K562 (cell line): ENCODE data around the gene SETD7. TPM values are rescaled to one million over a fixed set of nuclear protein-coding genes. Genes with fewer than 3 reads are reported as not detected.

ENCODE experiments used
- DDX20 ChIP-seq: fragments of 450-650 bp; IDR thresholded peaks from 2 replicates; pipeline ENCODE4 v1.6.1; 2016; ENCODE audit warnings: missing genetic modification characterization, low read depth, mild to moderate bottlenecking, missing compliant biosample characterization, moderate library complexity
- EZH2 ChIP-seq: IDR thresholded peaks from 2 replicates; pipeline ENCODE4 v1.6.1; 2012; ENCODE audit warnings: low read depth, mild to moderate bottlenecking, inconsistent platforms, low read length, borderline replicate concordance
- OTX1 ChIP-seq: fragments of 450-650 bp; formaldehyde crosslinking; IDR thresholded peaks from 2 replicates; pipeline ENCODE4 v1.4.0; 2022; ENCODE audit warnings: mild to moderate bottlenecking
- PML ChIP-seq: IDR thresholded peaks from 2 replicates; pipeline ENCODE4 v1.6.1; 2012; ENCODE audit warnings: low read length, inconsistent platforms
- SIRT6 ChIP-seq: IDR thresholded peaks from one replicate; pipeline ENCODE4 v1.6.1; 2012; ENCODE audit warnings: low read depth, mild to moderate bottlenecking, control low read depth, inconsistent platforms, low read length, moderate library complexity
- SREBF2 ChIP-seq: sonication (generic); formaldehyde crosslinking; IDR thresholded peaks from 2 replicates; pipeline ENCODE4 v1.4.0; 2020; ENCODE audit warnings: mild to moderate bottlenecking, missing genetic modification reagents
- ZBED1 ChIP-seq: IDR thresholded peaks from 2 replicates; pipeline ENCODE4 v1.6.1; 2014
- ZNF274 ChIP-seq: IDR thresholded peaks from 2 replicates; pipeline ENCODE4 v1.6.1; 2011; ENCODE audit warnings: low read depth, mild to moderate bottlenecking, low read length, moderate library complexity, borderline replicate concordance
- ZNF408 ChIP-seq: fragments of 250-450 bp; sonication (Bioruptor Pico); IDR thresholded peaks from 2 replicates; pipeline ENCODE4 v1.4.0; 2020; ENCODE audit warnings: low read depth, mild to moderate bottlenecking, moderate library complexity
- ZNF551 ChIP-seq: fragments of 250-450 bp; sonication (Bioruptor Pico); IDR thresholded peaks from 2 replicates; pipeline ENCODE4 v1.5.0; 2021; ENCODE audit warnings: mild to moderate bottlenecking, moderate library complexity
- polyA plus RNA-seq, 8 experiments: library from polyadenylated mRNA; depleted of rRNA in 4 of 8; stranded (reverse) in 5 of 8; unstranded in 3 of 8; fragments of >200 nt; fragmentation: Nextera tagmentation in 2 of 8; fragmentation: Illumina TruSeq in 1 of 8; extraction: Ambion mirVana in 2 of 8; extraction: Trizol in 1 of 8; gene quantifications; 2 replicates each; pipeline versions ENCODE4 v1.2.1 to v1.2.3, GENCODE V29; 2011 to 2014; ENCODE audit warnings: inconsistent platforms in 1 of 8, missing spikeins in 1 of 8
- total RNA-seq, 7 experiments: library from RNA; depleted of rRNA in 6 of 7; stranded (reverse); fragments of >200 nt in 6 of 7; fragmentation: Illumina TruSeq in 2 of 7; extraction: Trizol in 2 of 7; gene quantifications; 2 replicates each; pipeline versions ENCODE4 v1.2.1 to v1.2.3, GENCODE V29; 2011 to 2021; ENCODE audit warnings: low replicate concordance in 1 of 7
- TF ChIP-seq, protein P1 (sequence below): fragments of 250-450 bp; sonication (Bioruptor Pico); IDR thresholded peaks from 2 replicates; pipeline ENCODE4 v1.5.0; 2020; ENCODE audit warnings: mild to moderate bottlenecking, borderline replicate concordance
- TF ChIP-seq, protein P2 (sequence below): fragments of 450-650 bp; formaldehyde crosslinking; IDR thresholded peaks from 2 replicates; pipeline ENCODE4 v1.4.0; 2022; ENCODE audit warnings: mild to moderate bottlenecking, moderate library complexity
- TF ChIP-seq, protein P3 (sequence below): sonication (generic); formaldehyde crosslinking; IDR thresholded peaks from 2 replicates; pipeline ENCODE4 v1.8.0; 2023; ENCODE audit warnings: mild to moderate bottlenecking, missing genetic modification reagents
- TF ChIP-seq, protein P4 (sequence below), 2 experiments: IDR thresholded peaks; 2 replicates each; pipeline ENCODE4 v1.6.1; 2012; ENCODE audit warnings: improper control_type of control experiment in 2 of 2, low read depth in 2 of 2, low read length in 2 of 2, borderline replicate concordance in 1 of 2

The SETD7 gene
- total and polyA plus RNA-seq, 9 of the 15 experiments (the other 6 are each of a cell fraction or from before 2014, with no cell fraction given) = 0.37 to 2.4 (median 1.7) TPM

DNA sequence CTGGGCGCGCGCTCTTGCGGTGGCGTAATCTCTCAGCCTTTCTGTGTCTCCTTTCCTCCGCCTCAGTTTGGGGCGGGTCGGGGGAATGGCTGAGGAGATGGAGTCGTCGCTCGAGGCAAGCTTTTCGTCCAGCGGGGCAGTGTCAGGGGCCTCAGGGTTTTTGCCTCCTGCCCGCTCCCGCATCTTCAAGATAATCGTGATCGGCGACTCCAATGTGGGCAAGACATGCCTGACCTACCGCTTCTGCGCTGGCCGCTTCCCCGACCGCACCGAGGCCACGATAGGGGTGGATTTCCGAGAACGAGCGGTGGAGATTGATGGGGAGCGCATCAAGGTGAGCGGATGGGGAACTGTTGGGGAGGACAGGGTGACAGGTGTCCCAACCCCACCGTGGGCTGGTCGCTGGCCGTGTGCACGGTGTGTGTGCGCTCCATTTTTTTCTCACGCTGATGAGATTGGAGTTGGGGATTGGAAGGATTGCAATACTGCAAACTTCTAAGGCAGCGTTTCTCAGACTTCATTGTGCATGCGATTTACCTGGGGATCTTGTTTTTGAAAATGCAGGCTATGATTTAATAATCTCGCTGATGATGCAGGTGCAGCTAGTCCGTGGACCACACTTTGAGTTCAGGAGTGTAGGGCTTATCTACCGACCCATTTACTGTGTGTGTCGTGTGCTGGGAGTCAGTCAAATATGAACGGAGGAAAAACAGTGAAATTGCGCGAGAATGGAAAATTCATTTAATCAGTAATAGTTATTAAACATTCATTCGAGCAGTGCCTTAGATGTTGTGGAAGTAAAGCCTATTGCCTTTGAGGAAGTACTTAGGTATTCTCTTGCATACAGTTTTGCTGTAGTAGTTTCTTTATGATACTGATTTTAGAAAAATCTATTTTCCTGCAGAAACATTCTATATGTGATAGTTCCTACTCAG is 101.6 kb downstream of the SETD7 start, which contains the start of gene RAB33B (continued):
- TF ChIP-seq SIRT6 = no peak
- TF ChIP-seq SREBF2 (CRISPR knock-in tag) = no peak
- no peak for TF ChIP-seq EZH2
- TF ChIP-seq ZBED1 = 0 out of 2 replicates have a peak, but pooled peaks have one; percentile 49
- no peak for TF ChIP-seq OTX1 (CRISPR knock-in tag)
- TF ChIP-seq ZNF408 (CRISPR knock-in tag) = no peak
- no peak for TF ChIP-seq DDX20
- no peak for TF ChIP-seq ZNF551 (CRISPR knock-in tag)
- TF ChIP-seq, protein P1, sequence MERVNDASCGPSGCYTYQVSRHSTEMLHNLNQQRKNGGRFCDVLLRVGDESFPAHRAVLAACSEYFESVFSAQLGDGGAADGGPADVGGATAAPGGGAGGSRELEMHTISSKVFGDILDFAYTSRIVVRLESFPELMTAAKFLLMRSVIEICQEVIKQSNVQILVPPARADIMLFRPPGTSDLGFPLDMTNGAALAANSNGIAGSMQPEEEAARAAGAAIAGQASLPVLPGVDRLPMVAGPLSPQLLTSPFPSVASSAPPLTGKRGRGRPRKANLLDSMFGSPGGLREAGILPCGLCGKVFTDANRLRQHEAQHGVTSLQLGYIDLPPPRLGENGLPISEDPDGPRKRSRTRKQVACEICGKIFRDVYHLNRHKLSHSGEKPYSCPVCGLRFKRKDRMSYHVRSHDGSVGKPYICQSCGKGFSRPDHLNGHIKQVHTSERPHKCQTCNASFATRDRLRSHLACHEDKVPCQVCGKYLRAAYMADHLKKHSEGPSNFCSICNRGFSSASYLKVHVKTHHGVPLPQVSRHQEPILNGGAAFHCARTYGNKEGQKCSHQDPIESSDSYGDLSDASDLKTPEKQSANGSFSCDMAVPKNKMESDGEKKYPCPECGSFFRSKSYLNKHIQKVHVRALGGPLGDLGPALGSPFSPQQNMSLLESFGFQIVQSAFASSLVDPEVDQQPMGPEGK (CRISPR knock-in tag) = no peak
- peak; percentile 6; the same call in 1 of the 2 replicates for TF ChIP-seq PML
- TF ChIP-seq, protein P2, sequence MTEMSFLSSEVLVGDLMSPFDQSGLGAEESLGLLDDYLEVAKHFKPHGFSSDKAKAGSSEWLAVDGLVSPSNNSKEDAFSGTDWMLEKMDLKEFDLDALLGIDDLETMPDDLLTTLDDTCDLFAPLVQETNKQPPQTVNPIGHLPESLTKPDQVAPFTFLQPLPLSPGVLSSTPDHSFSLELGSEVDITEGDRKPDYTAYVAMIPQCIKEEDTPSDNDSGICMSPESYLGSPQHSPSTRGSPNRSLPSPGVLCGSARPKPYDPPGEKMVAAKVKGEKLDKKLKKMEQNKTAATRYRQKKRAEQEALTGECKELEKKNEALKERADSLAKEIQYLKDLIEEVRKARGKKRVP (CRISPR knock-in tag) = no peak
- TF ChIP-seq ZNF274 = no peak
- TF ChIP-seq, protein P3, sequence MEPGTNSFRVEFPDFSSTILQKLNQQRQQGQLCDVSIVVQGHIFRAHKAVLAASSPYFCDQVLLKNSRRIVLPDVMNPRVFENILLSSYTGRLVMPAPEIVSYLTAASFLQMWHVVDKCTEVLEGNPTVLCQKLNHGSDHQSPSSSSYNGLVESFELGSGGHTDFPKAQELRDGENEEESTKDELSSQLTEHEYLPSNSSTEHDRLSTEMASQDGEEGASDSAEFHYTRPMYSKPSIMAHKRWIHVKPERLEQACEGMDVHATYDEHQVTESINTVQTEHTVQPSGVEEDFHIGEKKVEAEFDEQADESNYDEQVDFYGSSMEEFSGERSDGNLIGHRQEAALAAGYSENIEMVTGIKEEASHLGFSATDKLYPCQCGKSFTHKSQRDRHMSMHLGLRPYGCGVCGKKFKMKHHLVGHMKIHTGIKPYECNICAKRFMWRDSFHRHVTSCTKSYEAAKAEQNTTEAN (CRISPR knock-in tag) = 0 out of 2 replicates have a peak, but pooled peaks have one; percentile 53
- TF ChIP-seq, protein P4, sequence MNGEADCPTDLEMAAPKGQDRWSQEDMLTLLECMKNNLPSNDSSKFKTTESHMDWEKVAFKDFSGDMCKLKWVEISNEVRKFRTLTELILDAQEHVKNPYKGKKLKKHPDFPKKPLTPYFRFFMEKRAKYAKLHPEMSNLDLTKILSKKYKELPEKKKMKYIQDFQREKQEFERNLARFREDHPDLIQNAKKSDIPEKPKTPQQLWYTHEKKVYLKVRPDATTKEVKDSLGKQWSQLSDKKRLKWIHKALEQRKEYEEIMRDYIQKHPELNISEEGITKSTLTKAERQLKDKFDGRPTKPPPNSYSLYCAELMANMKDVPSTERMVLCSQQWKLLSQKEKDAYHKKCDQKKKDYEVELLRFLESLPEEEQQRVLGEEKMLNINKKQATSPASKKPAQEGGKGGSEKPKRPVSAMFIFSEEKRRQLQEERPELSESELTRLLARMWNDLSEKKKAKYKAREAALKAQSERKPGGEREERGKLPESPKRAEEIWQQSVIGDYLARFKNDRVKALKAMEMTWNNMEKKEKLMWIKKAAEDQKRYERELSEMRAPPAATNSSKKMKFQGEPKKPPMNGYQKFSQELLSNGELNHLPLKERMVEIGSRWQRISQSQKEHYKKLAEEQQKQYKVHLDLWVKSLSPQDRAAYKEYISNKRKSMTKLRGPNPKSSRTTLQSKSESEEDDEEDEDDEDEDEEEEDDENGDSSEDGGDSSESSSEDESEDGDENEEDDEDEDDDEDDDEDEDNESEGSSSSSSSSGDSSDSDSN (IDR thresholded peaks at IDR 0.05; ENCODE audit: borderline replicate concordance in 1 of 2, low read depth in 2 of 2, low read length in 2 of 2) = peak in 1 of 2 experiments; percentile 46; a peak in 1 of 4 replicates
